ENCODE data around the gene COX7A2.
A peak's percentile ranks its signal among the peaks of the same experiment; 100 is the strongest.

DNA sequence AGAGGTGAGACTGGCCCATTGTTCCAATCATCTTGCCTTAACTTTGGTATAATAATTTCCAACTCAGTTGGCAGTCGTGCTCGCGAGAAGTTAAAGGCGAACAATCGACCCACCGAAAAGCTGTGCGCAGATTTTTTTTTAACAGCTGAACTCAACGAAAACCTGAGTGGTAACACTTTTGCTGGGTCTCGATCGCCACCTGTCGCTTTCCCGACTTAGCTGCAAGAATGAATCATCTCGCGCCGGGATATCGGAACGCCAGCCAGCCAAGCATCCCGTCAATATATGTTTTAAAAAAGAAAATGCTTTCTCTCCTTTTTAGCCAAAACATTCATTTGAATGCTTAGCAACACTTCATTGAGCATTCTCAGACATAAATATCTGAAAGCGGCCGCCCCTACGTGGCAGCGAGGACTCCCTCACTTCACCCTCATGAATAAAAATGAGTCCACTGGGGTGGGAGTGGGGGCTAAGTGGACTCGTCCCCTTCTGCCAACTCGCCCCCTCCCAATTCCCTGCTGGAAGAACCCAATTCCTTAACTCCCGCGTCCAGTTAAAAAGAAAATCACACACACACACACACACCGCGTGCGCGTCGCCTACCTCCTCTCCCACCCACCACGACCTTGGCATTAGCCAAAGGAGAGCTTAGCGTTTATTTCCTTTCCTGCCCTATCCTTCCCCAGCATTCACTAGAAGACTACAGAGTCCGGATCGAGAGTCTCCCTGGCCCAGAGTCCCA lies 39.2 kb downstream of the COX7A2 start:
- no peak for TF ChIP-seq POLR2A (IDR thresholded peaks at IDR 0.05)
- TF ChIP-seq, protein P1, sequence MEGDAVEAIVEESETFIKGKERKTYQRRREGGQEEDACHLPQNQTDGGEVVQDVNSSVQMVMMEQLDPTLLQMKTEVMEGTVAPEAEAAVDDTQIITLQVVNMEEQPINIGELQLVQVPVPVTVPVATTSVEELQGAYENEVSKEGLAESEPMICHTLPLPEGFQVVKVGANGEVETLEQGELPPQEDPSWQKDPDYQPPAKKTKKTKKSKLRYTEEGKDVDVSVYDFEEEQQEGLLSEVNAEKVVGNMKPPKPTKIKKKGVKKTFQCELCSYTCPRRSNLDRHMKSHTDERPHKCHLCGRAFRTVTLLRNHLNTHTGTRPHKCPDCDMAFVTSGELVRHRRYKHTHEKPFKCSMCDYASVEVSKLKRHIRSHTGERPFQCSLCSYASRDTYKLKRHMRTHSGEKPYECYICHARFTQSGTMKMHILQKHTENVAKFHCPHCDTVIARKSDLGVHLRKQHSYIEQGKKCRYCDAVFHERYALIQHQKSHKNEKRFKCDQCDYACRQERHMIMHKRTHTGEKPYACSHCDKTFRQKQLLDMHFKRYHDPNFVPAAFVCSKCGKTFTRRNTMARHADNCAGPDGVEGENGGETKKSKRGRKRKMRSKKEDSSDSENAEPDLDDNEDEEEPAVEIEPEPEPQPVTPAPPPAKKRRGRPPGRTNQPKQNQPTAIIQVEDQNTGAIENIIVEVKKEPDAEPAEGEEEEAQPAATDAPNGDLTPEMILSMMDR (IDR thresholded peaks at IDR 0.05): peak; percentile 43 to 75 (median 58)
